TTC549 (cell line): ENCODE measurements around the gene ASTN1.

ENCODE experiments used
- FAIRE-seq: peaks from 2 replicates; lab custom pipeline; 2012; peaks lifted over from hg19 to GRCh38; lab: Jason Lieb, UNC

Gene ASTN1

GRCh38 chr1:176837708-176838107 is 326.8 kb downstream of the ASTN1 start:
- FAIRE-seq: no peak

- no peak for FAIRE-seq
Observed at GRCh38 chr1:176831150-176831549, 333.4 kb downstream of the ASTN1 start.

- FAIRE-seq: no peak
Observed at GRCh38 chr1:176829261-176829660, 335.3 kb downstream of the ASTN1 start.

DNA sequence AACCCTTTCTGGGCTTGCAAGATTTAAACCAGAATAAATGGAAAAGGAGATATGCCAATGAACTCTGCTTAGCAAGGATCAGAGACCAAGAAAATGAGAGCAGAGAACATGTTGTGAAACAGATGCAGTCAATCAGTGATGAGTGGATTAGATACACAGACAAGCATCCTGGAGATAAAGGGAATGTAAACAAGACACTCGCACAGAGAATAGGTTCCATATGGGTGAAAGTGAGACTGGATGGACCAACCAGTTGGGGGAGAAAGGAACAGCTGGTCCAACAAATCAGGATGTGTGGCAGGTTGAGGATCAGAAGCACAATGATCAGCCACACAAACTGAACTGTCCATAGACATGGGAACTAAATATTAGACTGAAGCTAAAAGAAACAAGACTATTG is 338.2 kb downstream of the ASTN1 start:
- no peak for FAIRE-seq

DNA sequence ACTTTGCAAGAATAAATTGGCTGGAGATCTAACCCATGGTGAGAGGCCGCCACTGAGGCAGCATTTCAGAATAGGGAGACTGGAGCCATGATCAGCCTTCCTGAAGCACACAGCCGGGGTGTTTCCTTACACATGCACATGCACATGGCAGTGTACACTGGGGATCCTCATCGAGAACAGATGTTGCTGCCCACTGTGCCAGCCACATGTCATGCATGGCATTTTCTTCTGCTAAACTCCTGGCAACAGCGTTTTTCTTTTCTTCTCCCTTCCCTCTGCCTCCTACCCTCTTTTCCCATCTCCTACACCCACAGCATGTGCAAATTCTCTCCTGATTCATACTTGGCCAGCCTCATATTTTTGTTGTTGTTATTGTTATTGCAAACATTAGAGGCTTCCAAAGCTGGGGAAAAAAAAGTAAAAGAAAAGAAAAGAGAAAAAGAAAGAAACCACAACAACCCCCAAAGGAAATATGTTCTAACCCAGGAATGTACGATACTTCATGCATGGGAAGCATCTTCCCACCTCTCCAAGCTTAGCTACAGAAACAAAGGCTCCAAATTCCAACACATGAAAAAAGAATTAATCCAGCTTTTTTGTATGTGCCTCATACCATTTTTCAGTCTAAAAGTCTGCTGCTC is 344.0 kb downstream of the ASTN1 start:
- no peak for FAIRE-seq

GRCh38 chr1:176816232-176816631 is 348.3 kb downstream of the ASTN1 start:
- no peak for FAIRE-seq

- FAIRE-seq: no peak
Observed at GRCh38 chr1:176815621-176816020, 348.9 kb downstream of the ASTN1 start.

GRCh38 chr1:176811511-176812288 is 352.8 kb downstream of the ASTN1 start:
- FAIRE-seq: no peak

DNA sequence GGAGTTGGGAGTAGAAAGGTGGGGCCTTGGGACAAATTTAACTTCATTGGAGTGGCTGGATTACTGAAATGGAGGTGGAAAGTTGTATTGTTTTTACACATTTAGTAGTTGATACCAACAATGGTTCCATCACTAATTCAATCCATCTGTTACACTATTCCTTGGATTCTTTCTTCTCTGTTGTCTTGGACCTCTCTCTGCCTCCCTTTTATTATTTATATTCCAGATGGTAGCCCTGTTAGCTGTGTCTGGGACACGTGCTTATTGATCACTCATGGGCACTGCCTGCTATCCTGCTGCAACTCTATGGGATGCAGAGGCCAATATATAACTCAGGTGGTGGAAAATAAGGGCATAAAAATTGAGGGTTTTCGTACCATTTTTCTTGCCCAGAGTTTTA is 355.2 kb downstream of the ASTN1 start:
- FAIRE-seq: no peak
